HFFc6 (cell line): ENCODE data around the gene NFATC2. TPM values are rescaled to one million over a fixed set of nuclear protein-coding genes. Genes with fewer than 3 reads are reported as not detected.
A peak's percentile ranks its signal among the peaks of the same experiment; 100 is the strongest.

Experiments used
- DNase-seq: peaks from one replicate; pipeline ENCODE4 v3.0.0-alpha.2; 2018
- H3K27ac Mint-ChIP-seq: 2 replicates; pipeline ENCODE4 v1.8.0; 2020; ENCODE audit warnings: mild to moderate bottlenecking, mixed read lengths
- H3K27me3 Mint-ChIP-seq: 2 replicates; pipeline ENCODE4 v1.8.0; 2021; ENCODE audit warnings: mild to moderate bottlenecking, moderate library complexity, mixed read lengths; ENCODE audit not compliant: insufficient read depth
- H3K36me3 Mint-ChIP-seq: 2 replicates; pipeline ENCODE4 v1.8.0; 2021; ENCODE audit warnings: low read depth, mixed read lengths
- H3K4me1 Mint-ChIP-seq: 2 replicates; pipeline ENCODE4 v1.8.0; 2020; ENCODE audit warnings: low read depth, mixed read lengths
- H3K4me3 Mint-ChIP-seq: 2 replicates; pipeline ENCODE4 v1.8.0; 2020; ENCODE audit warnings: mild to moderate bottlenecking, moderate library complexity, mixed read lengths
- H3K9me3 Mint-ChIP-seq: 2 replicates; pipeline ENCODE4 v1.8.0; 2020; ENCODE audit warnings: mild to moderate bottlenecking, mixed read lengths
- total RNA-seq, 6 experiments: library from RNA; stranded (reverse); fragmentation: NEBNext Ultra II Directional; extraction: Animal tissue kit (Norgen Biotek cat#: 25700); gene quantifications; 2 replicates in 1 of 6; 3 replicates in 5 of 6; pipeline ENCODE4 v1.2.3, GENCODE V29; 2021
- TF ChIP-seq, protein P1 (sequence below): fragments of 200-600 bp; sonication (generic); IDR thresholded peaks from 2 replicates; pipeline ENCODE4 v1.5.0; 2021; ENCODE audit warnings: antibody characterized with exemption, mild to moderate bottlenecking

The NFATC2 gene
- total RNA-seq, 6 experiments from 2014 or later = 0.50 to 1.1 (median 0.84) TPM

DNA sequence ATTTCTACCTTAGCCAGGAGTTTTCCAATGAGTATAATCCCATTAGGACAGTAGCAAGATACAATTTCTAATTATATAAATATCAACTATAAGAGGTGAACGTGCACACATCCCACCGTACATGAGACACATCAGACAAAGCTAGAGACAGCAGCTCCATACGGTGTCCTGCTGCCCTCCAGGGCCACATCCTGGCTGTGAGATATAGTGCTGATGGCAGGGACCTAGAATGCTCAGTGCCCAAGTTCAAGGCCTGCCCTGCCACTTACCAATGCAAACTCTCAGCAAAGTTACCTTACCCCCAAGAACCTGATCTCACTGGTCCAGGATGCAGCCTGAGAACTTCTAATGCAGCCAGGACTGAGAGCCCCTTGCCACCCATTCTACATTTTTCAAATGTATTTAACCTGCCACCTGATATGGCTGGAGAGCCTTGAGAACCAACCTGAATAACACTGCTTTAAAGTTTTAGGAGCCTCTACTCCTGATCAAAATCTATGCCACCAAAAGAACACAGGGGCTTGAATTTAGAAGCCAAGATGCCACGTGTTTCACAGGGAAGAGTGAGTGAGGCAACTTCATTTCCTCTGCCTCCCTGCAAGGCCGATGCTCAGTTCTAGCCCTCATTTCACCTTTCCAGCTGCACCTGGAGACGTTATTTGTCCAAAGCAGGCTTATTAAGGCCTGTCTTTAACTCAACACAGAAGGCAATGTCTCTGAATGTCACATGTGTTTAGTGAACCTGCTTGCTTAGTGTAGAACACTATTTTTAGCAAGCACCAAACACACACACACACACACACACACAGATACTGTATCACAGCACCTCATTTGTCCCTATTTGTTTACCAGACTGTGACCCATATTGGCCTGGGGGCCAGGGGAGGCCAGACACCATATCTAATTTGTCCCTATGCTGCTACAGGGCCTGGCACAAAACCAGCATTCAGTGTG is 6.1 kb downstream of the NFATC2 start:
- no peak overlapping the region for H3K27ac Mint-ChIP-seq
- TF ChIP-seq, protein P1, sequence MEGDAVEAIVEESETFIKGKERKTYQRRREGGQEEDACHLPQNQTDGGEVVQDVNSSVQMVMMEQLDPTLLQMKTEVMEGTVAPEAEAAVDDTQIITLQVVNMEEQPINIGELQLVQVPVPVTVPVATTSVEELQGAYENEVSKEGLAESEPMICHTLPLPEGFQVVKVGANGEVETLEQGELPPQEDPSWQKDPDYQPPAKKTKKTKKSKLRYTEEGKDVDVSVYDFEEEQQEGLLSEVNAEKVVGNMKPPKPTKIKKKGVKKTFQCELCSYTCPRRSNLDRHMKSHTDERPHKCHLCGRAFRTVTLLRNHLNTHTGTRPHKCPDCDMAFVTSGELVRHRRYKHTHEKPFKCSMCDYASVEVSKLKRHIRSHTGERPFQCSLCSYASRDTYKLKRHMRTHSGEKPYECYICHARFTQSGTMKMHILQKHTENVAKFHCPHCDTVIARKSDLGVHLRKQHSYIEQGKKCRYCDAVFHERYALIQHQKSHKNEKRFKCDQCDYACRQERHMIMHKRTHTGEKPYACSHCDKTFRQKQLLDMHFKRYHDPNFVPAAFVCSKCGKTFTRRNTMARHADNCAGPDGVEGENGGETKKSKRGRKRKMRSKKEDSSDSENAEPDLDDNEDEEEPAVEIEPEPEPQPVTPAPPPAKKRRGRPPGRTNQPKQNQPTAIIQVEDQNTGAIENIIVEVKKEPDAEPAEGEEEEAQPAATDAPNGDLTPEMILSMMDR = no peak
- H3K4me1 Mint-ChIP-seq = peaks cover 55% of the 10 kb centered on the region
- no peak overlapping the region for H3K4me3 Mint-ChIP-seq
- DNase-seq = no peak
- H3K27me3 Mint-ChIP-seq = no peaks in the 10 kb centered on the region; the same call in 1 of the 2 replicates
- H3K9me3 Mint-ChIP-seq = peaks cover 9% of the 10 kb centered on the region
- peaks cover 10% of the 10 kb centered on the region for H3K36me3 Mint-ChIP-seq

DNA sequence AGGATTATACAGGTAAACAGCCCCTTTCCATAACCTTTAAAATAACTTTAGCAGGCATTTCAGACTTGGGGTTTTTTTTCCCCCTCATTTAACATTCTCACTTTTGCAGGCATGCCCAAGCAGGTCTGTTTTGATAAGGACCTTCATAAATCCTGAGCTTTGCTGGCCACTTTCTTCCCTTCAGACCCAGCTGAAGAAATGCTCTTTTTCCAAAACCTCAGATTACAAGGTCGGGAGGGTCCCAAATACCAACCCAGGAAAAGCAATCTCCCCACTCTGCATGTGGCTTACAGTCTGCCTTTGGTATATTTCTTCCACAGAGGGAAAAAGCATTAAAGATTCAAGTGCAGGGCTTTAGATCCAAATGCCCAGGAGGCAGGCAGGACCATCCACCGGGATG is 6.8 kb downstream of the NFATC2 start:
- no peaks in the 10 kb centered on the region; the same call in 1 of the 2 replicates for H3K27me3 Mint-ChIP-seq
- peaks cover 9% of the 10 kb centered on the region for H3K9me3 Mint-ChIP-seq
- TF ChIP-seq, protein P1 = no peak
- peak overlapping the region; percentile 18; the same call in 1 of the 2 replicates for H3K27ac Mint-ChIP-seq
- no peak for DNase-seq
- peaks cover 55% of the 10 kb centered on the region for H3K4me1 Mint-ChIP-seq
- H3K36me3 Mint-ChIP-seq = peaks cover 10% of the 10 kb centered on the region
- H3K4me3 Mint-ChIP-seq = no peak overlapping the region

DNA sequence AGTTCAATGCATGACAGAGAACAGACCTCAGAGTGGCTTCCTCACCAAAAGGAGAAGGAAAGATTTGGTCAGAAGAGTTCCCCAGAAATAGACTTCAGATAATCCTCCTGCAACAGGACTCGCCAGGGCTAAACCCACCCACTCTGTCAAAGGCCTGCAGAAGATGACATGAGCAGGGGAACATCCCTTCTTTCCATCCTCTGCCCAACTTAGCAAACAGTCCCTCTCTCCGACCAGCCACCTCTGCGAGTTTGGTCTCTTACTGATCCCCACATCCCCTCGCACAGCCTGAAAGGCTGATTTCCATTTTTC is 7.5 kb downstream of the NFATC2 start:
- Mint-ChIP-seq H3K4me1 (peaks cover 59% of the 10 kb centered on the region), H3K27ac (peak overlapping the region; percentile 60), H3K4me3 (no peak overlapping the region), H3K36me3 (peaks cover 10% of the 10 kb centered on the region), H3K9me3 (peaks cover 9% of the 10 kb centered on the region), H3K27me3 (peaks cover 1% of the 10 kb centered on the region)
- TF ChIP-seq, protein P1 = no peak
- DNase-seq = no peak

DNA sequence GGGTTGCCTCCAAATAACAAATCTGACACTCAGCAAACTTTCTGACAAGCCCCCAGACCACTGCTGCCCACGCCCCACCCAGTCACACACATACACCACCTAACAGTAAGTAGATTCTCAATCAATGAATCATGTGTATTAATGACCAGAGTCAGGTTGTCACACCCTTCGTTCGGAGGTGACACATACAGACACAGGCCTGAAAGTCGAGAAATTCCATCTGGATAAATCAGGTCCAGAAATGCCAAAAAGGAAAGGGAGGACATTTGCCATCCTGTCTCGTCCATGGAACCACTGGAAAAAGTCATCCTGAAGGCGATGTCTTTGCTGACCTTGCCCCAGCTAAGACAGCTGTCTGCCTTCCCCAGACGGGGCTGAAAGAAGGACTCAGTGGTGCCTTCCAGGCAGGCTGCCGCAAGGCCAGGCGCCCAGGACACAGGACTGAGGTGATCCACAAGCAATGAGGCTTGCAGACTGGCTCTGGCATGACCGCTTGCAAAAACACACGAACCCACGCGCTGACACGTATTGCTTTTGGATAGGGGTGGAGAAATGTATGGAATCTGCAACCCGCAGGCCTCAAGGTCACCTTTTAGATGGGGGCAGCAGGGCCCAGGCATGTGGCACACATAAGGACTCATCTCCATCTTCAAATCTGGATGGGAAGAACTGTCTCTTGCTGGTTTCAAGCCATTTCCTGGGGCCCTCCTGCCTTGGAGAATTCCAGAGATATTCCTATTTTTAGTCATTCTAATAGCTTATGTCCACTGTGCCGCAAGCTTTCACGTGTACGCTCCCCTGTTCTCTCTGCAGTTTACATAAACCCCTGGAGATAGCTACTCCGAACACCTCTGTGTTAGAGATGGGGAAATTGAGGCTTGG is 9.0 kb downstream of the NFATC2 start:
- Mint-ChIP-seq H3K9me3 (peaks cover 9% of the 10 kb centered on the region), H3K36me3 (peaks cover 10% of the 10 kb centered on the region), H3K27ac (peak overlapping the region; percentile 97), H3K4me1 (peaks cover 74% of the 10 kb centered on the region), H3K27me3 (peaks cover 1% of the 10 kb centered on the region), H3K4me3 (peak overlapping the region; percentile 56)
- peak; percentile 77 for DNase-seq
- TF ChIP-seq, protein P1 = no peak

DNA sequence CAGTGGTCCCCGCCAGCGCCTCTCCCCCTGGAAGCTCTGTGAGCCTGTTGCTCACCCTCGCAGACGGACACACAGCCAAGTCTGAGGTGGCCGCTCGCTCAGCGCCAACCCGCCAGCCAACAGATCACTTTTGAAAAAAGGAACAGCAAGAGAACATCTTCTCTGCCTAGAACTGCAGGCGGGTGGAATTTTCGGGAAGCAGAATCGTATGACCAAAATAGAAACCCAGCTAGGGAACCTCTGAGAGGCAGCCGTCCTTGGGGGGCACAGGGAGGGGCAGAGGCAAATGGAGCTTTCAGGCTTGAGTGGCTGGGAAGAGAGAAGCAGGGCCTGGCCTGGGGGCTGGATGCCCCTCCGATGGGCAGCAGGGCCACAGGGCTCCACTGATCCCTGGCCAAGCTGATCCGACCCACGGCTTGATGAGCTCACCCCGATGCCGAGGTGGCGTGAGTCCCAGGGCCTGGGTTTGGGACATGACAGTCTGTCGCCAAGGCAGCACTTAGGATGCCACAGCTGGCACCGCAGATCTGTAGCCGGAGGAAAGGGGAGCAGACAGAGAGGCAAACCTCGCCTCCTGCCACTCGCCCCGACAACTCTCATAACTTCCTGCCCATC is 9.8 kb downstream of the NFATC2 start:
- DNase-seq = peak; percentile 40
- H3K27me3 Mint-ChIP-seq = peaks cover 1% of the 10 kb centered on the region
- peaks cover 79% of the 10 kb centered on the region for H3K4me1 Mint-ChIP-seq
- TF ChIP-seq, protein P1 = no peak
- H3K27ac Mint-ChIP-seq = peak overlapping the region; percentile 97
- H3K4me3 Mint-ChIP-seq = peak overlapping the region; percentile 56
- peaks cover 2% of the 10 kb centered on the region for H3K36me3 Mint-ChIP-seq
- H3K9me3 Mint-ChIP-seq = peaks cover 2% of the 10 kb centered on the region
